ENCODE results near the gene ANKLE1. TPM values are rescaled to one million over a fixed set of nuclear protein-coding genes. Genes with fewer than 3 reads are reported as not detected.

The ANKLE1 gene
- total and polyA plus RNA-seq, 10 of the 15 experiments (the other 5 are each of a cell fraction or from before 2014, with no cell fraction given): 2.2 to 17.9 (median 10.9) TPM

GRCh38 chr19:17314007-17314593 lies 32.4 kb downstream of the ANKLE1 start:
- no peak for DNase-seq (ENCODE audit: low read depth, low spot score)
- H3K4me3 ChIP-seq: no peak overlapping the region
- WGBS (ENCODE audit: insufficient coverage, insufficient replicate concordance, low lambda C conversion rate, missing lambda C conversion rate): 98% methylated on average over 19 of the region's 19 CpGs
- RAD21 ChIA-PET (ENCODE audit: unreplicated experiment): no interaction called here
- H3K9me3 ChIP-seq (replicated peaks; ENCODE audit: control insufficient read depth, insufficient read depth, low read length): no peaks in the 10 kb centered on the region
- H3K4me2 ChIP-seq (ENCODE audit: control insufficient read depth, insufficient read depth): no peak overlapping the region
- in situ Hi-C loops (cut with MboI): no loop called here
- H3K9ac ChIP-seq (ENCODE audit: control insufficient read depth, insufficient read depth, low read length): no peak overlapping the region
- SMC1A ChIA-PET (ENCODE audit: uncharacterized antibody, unreplicated experiment): no interaction called here
- H3K27me3 ChIP-seq (replicated peaks in 1 of 2; ENCODE audit: control insufficient read depth in 2 of 2, insufficient read depth in 2 of 2, low read length in 1 of 2): no peaks in the 10 kb centered on the region
- BruUV-seq (replicated peaks): no TSS peak
- H4K20me1 ChIP-seq (ENCODE audit: control insufficient read depth, insufficient read depth): peaks cover 3% of the 10 kb centered on the region; the same call in 1 of the 2 replicates
- H3K27ac ChIP-seq (ENCODE audit: control insufficient read depth, insufficient read depth): no peak overlapping the region
- CTCF ChIA-PET: no interaction called here
- H3K36me3 ChIP-seq (ENCODE audit: control insufficient read depth in 2 of 2, insufficient read depth in 2 of 2, low read length in 1 of 2): peaks cover 10 to 13% of the 10 kb centered on the region in 2 experiments; a peak in 3 of 4 replicates
- intact Hi-C loops (cut with micrococcal nuclease; ENCODE audit: unreplicated experiment): no loop called here
- peaks cover 28% of the 10 kb centered on the region for H3K79me2 ChIP-seq (ENCODE audit: control insufficient read depth, insufficient read depth, low read length)
- peaks cover 15% of the 10 kb centered on the region for H3K4me1 ChIP-seq (ENCODE audit: control insufficient read depth, insufficient read depth, low read length)
- no peak for FAIRE-seq
- POLR2A ChIA-PET: no interaction called here
- no peak overlapping the region for H2AFZ ChIP-seq (ENCODE audit: control insufficient read depth, low read depth, low read length)
- ATAC-seq: no peak
- TF ChIP-seq FOS (IDR thresholded peaks at IDR 0.05; ENCODE audit: borderline replicate concordance, extremely low read depth, insufficient read length): no peak
- TF ChIP-seq ZNF687 (IDR thresholded peaks at IDR 0.05): no peak
- TF ChIP-seq PML (IDR thresholded peaks at IDR 0.05; ENCODE audit: low read length): no peak
- TF ChIP-seq HDGF (IDR thresholded peaks at IDR 0.05): no peak
- TF ChIP-seq SIN3A (IDR thresholded peaks at IDR 0.05; ENCODE audit: low read depth, low read length): no peak
- no peak for TF ChIP-seq ZBED1 (IDR thresholded peaks at IDR 0.05; ENCODE audit: borderline replicate concordance)
- no peak for TF ChIP-seq BCLAF1 (IDR thresholded peaks at IDR 0.05)
- no peak for TF ChIP-seq KDM1A (IDR thresholded peaks at IDR 0.05; ENCODE audit: borderline replicate concordance)
- TF ChIP-seq MXI1 (IDR thresholded peaks at IDR 0.05; ENCODE audit: low read depth, low read length): no peak
- TF ChIP-seq MTA3 (IDR thresholded peaks at IDR 0.05; ENCODE audit: borderline replicate concordance, low read length): no peak
- no peak for TF ChIP-seq HSF1 (IDR thresholded peaks at IDR 0.05; ENCODE audit: low read depth, low read length)
- no peak for TF ChIP-seq DPF2 (IDR thresholded peaks at IDR 0.05)
- TF ChIP-seq MAX (IDR thresholded peaks at IDR 0.05; ENCODE audit: low read depth, low read length): no peak
- TF ChIP-seq FOXK2 (IDR thresholded peaks at IDR 0.05): no peak
- no peak for TF ChIP-seq ZNF622 (IDR thresholded peaks at IDR 0.05)
- no peak for TF ChIP-seq ELK1 (IDR thresholded peaks at IDR 0.05; ENCODE audit: low read depth, low read length)

All from GM12878 (cell line).